MM.1S (cell line): ENCODE data around the gene RUVBL2.

Experiments
- DNase-seq: peaks from one replicate; pipeline ENCODE4 v3.0.0-alpha.2; 2015
- H2AFZ ChIP-seq: fragments of 300-600 bp; sonication (generic); 2 replicates; pipeline ENCODE4 v1.6.0; 2016; ENCODE audit warnings: antibody characterized with exemption, low read length
- H3F3A ChIP-seq: fragments of 300-600 bp; sonication (generic); 2 replicates; pipeline ENCODE4 v1.6.1; 2016; ENCODE audit warnings: mild to moderate bottlenecking, antibody characterized with exemption, low read length, moderate library complexity, mixed read lengths; ENCODE audit not compliant: insufficient read depth
- H3K27ac ChIP-seq: fragments of 300-600 bp; sonication (generic); 2 replicates; pipeline ENCODE4 v1.5.1; 2016; ENCODE audit warnings: mild to moderate bottlenecking, low read length
- H3K27me3 ChIP-seq: fragments of 300-600 bp; sonication (generic); replicated peaks from 2 replicates; pipeline ENCODE4 v1.6.0; 2016; ENCODE audit warnings: low read length; ENCODE audit not compliant: insufficient read depth
- H3K36me3 ChIP-seq: fragments of 300-600 bp; sonication (generic); replicated peaks from 2 replicates; pipeline ENCODE4 v1.6.1; 2016; ENCODE audit warnings: mild to moderate bottlenecking, low read length, mixed read lengths; ENCODE audit not compliant: insufficient read depth
- H3K4me1 ChIP-seq: fragments of 300-600 bp; sonication (generic); 2 replicates; pipeline ENCODE4 v1.6.1; 2016; ENCODE audit warnings: low read length, mixed read lengths
- H3K4me2 ChIP-seq: fragments of 300-600 bp; sonication (generic); 2 replicates; pipeline ENCODE4 v1.6.0; 2016; ENCODE audit warnings: low read depth, low read length
- H3K4me3 ChIP-seq: fragments of 300-600 bp; sonication (generic); 2 replicates; pipeline ENCODE4 v1.5.1; 2016; ENCODE audit warnings: low read length, mixed read lengths
- H3K79me2 ChIP-seq: fragments of 300-600 bp; sonication (generic); 2 replicates; pipeline ENCODE4 v1.6.1; 2016; ENCODE audit warnings: mixed run types, low read length, mixed read lengths
- H3K9ac ChIP-seq: fragments of 300-600 bp; sonication (generic); 2 replicates; pipeline ENCODE4 v1.6.1; 2016; ENCODE audit warnings: low read length, mixed read lengths
- H3K9me2 ChIP-seq: fragments of 300-600 bp; sonication (generic); replicated peaks from 2 replicates; pipeline ENCODE4 v1.6.1; 2016; ENCODE audit warnings: mild to moderate bottlenecking, low read length, mixed read lengths; ENCODE audit not compliant: insufficient read depth
- H3K9me3 ChIP-seq: fragments of 300-600 bp; sonication (generic); replicated peaks from 2 replicates; pipeline ENCODE4 v1.6.1; 2016; ENCODE audit warnings: mild to moderate bottlenecking, low read length, mixed read lengths; ENCODE audit not compliant: insufficient read depth
- H4K20me1 ChIP-seq: fragments of 300-600 bp; sonication (generic); 2 replicates; pipeline ENCODE4 v1.6.1; 2016; ENCODE audit warnings: mild to moderate bottlenecking, low read length, moderate library complexity, mixed read lengths; ENCODE audit not compliant: insufficient read depth
- CTCF ChIP-seq: fragments of 300-600 bp; sonication (generic); IDR thresholded peaks from 2 replicates; pipeline ENCODE4 v1.5.1; 2016; ENCODE audit warnings: antibody characterized with exemption, low read length, mixed read lengths
- EZH2 ChIP-seq: fragments of 300-600 bp; sonication (generic); optimal IDR thresholded peaks from 2 replicates; pipeline ENCODE3; 2017; ENCODE audit warnings: low read depth, mild to moderate bottlenecking, antibody characterized with exemption, low read length, mixed read lengths
- EZH2phosphoT487 ChIP-seq: fragments of 300-600 bp; sonication (generic); IDR thresholded peaks from 2 replicates; pipeline ENCODE4 v1.6.1; 2018; ENCODE audit warnings: antibody characterized with exemption, low read length

Gene RUVBL2

DNA sequence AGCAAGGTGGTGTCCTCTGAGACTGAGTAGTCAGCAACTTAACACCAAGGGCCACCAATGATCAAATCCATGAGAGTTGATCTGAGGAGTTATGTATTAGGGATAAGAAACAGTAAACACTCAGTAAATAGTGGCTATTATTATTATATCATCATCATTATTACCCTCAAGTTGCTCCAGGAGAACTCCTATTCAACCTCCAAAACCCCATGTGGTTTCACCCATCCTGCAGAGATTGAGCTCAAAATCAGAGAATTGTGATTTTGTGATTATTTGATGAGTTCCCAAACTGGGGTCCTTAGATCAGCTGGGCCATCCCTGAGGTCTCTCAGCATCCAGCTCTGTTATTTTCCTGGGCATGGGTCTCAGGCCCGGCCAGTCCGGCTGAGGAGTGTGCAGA lies 67.3 kb downstream of the RUVBL2 start:
- Histone ChIP-seq H3K9ac (no peak overlapping the region), H3K9me2 (no peaks in the 10 kb centered on the region), H3K27me3 (peaks cover 89% of the 10 kb centered on the region), H3K27ac (no peak overlapping the region), H4K20me1 (no peaks in the 10 kb centered on the region), H3K4me1 (peaks cover 14% of the 10 kb centered on the region), H3K36me3 (no peaks in the 10 kb centered on the region), H3K4me2 (peak overlapping the region; percentile 25; the same call in 1 of the 2 replicates), H3K9me3 (no peaks in the 10 kb centered on the region), H3K79me2 (no peaks in the 10 kb centered on the region), H2AFZ (no peak overlapping the region), H3F3A (no peaks in the 10 kb centered on the region), H3K4me3 (no peak overlapping the region)
- no peak for DNase-seq
- TF ChIP-seq EZH2, result no peak
- TF ChIP-seq CTCF, result no peak
- no peak for TF ChIP-seq EZH2phosphoT487

GRCh38 chr19:49061445-49061844 lies 67.8 kb downstream of the RUVBL2 start:
- Histone ChIP-seq H2AFZ (no peak overlapping the region), H3K36me3 (no peaks in the 10 kb centered on the region), H3K27me3 (peaks cover 89% of the 10 kb centered on the region), H3K27ac (no peak overlapping the region), H3K4me3 (no peak overlapping the region), H3F3A (no peaks in the 10 kb centered on the region), H3K4me2 (peak overlapping the region; percentile 25; the same call in 1 of the 2 replicates), H3K9me3 (no peaks in the 10 kb centered on the region), H3K4me1 (peaks cover 14% of the 10 kb centered on the region), H3K9ac (no peak overlapping the region), H4K20me1 (no peaks in the 10 kb centered on the region), H3K9me2 (no peaks in the 10 kb centered on the region), H3K79me2 (no peaks in the 10 kb centered on the region)
- no peak for DNase-seq
- TF ChIP-seq CTCF (no peak), EZH2 (no peak), EZH2phosphoT487 (no peak)

- no peak for TF ChIP-seq CTCF
- no peak for TF ChIP-seq EZH2phosphoT487
- TF ChIP-seq EZH2, result no peak
- Histone ChIP-seq H3K9ac (no peak overlapping the region), H3K4me2 (no peak overlapping the region; the same call in 1 of the 2 replicates)
Observed at GRCh38 chr19:49064029-49064629, 70.4 kb downstream of the RUVBL2 start.

More at GRCh38 chr19:49064029-49064629, 70.4 kb downstream of the RUVBL2 start:
- no peaks in the 10 kb centered on the region for H3K9me3 ChIP-seq
- H3K4me1 ChIP-seq, result peaks cover 10% of the 10 kb centered on the region
- H3K79me2 ChIP-seq, result no peaks in the 10 kb centered on the region
- H2AFZ ChIP-seq, result no peak overlapping the region
- no peak overlapping the region for H3K4me3 ChIP-seq
- H3F3A ChIP-seq, result no peaks in the 10 kb centered on the region
- no peaks in the 10 kb centered on the region for H3K36me3 ChIP-seq
- peaks cover 89% of the 10 kb centered on the region for H3K27me3 ChIP-seq
- no peaks in the 10 kb centered on the region for H3K9me2 ChIP-seq
- H4K20me1 ChIP-seq, result no peaks in the 10 kb centered on the region
- DNase-seq, result no peak
- no peak overlapping the region for H3K27ac ChIP-seq
